COLO668 (cell line): Measurements from ENCODE around the gene KAZN.

Experiments used
- DNase-seq: peaks from one replicate; lab custom pipeline; 2025; ENCODE audit not compliant: unreplicated experiment; lab: John Stamatoyannopoulos, UW

KAZN gene

GRCh38 chr1:15066191-15066590 is 467.7 kb downstream of the KAZN start:
- DNase-seq, result no peak

GRCh38 chr1:15067148-15067547 is 468.7 kb downstream of the KAZN start:
- no peak for DNase-seq

GRCh38 chr1:15068152-15068551 is 469.7 kb downstream of the KAZN start:
- DNase-seq, result no peak

- no peak for DNase-seq
Observed at GRCh38 chr1:15068997-15069396, 470.5 kb downstream of the KAZN start.

GRCh38 chr1:15070145-15070748 is 471.8 kb downstream of the KAZN start:
- no peak for DNase-seq

- no peak for DNase-seq
Observed at GRCh38 chr1:15071936-15072335, 473.5 kb downstream of the KAZN start.

GRCh38 chr1:15073799-15074308 is 475.4 kb downstream of the KAZN start:
- no peak for DNase-seq

- DNase-seq, result no peak
Observed at GRCh38 chr1:15075175-15075574, 476.7 kb downstream of the KAZN start.

- no peak for DNase-seq
Observed at GRCh38 chr1:15075817-15076216, 477.3 kb downstream of the KAZN start.

GRCh38 chr1:15076807-15077206 is 478.3 kb downstream of the KAZN start:
- DNase-seq, result no peak

- DNase-seq, result no peak
Observed at GRCh38 chr1:15077384-15077783, 478.9 kb downstream of the KAZN start.

- DNase-seq, result no peak
Observed at GRCh38 chr1:15080328-15081007, 482.0 kb downstream of the KAZN start.

- no peak for DNase-seq
Observed at GRCh38 chr1:15081102-15081501, 482.6 kb downstream of the KAZN start.

- no peak for DNase-seq
Observed at GRCh38 chr1:15083578-15083977, 485.1 kb downstream of the KAZN start.

GRCh38 chr1:15088281-15088971 is 489.9 kb downstream of the KAZN start:
- no peak for DNase-seq

GRCh38 chr1:15089258-15089992 is 490.9 kb downstream of the KAZN start:
- no peak for DNase-seq

- DNase-seq, result peak; percentile 98
Observed at GRCh38 chr1:15090373-15090772, 491.9 kb downstream of the KAZN start.

GRCh38 chr1:15094056-15094455 is 495.6 kb downstream of the KAZN start:
- no peak for DNase-seq

- no peak for DNase-seq
Observed at GRCh38 chr1:15094719-15095495, 496.4 kb downstream of the KAZN start.

GRCh38 chr1:15095496-15095875 is 497.0 kb downstream of the KAZN start:
- DNase-seq, result no peak

GRCh38 chr1:15096293-15096692 is 497.8 kb downstream of the KAZN start:
- DNase-seq, result no peak
